Posterior vena cava (tissue), 2 donors: ENCODE measurements around the gene GCNA. TPM values are rescaled to one million over a fixed set of nuclear protein-coding genes. Genes with fewer than 3 reads are reported as not detected.
A peak's percentile ranks its signal among the peaks of the same experiment; 100 is the strongest.

ENCODE experiments used
- DNase-seq: peaks from one replicate; pipeline ENCODE4 v3.0.0-alpha.2; 2020; ENCODE audit warnings: low spot score
- intact Hi-C, 2 donors: fragments of 100-400 bp; cut with DNase I; formaldehyde crosslinking; loops; one replicate each; pipeline versions ENCODE4 v1.14.1 to v1.14.2; 2022 to 2023
- long read RNA-seq, 2 donors: library from polyadenylated mRNA; unstranded; transcript quantifications; one replicate each; pipeline ENCODE4 v2.0.0, GENCODE V29; 2020 to 2021
- total RNA-seq, 2 donors: library from RNA; stranded (reverse); fragmentation: NEBNext Ultra II Directional; extraction: Animal tissue kit (Norgen Biotek cat#: 25700); gene quantifications; one replicate each; pipeline ENCODE4 v1.2.1, GENCODE V29; 2021
- donor health status: DM: yes; HTN: yes; CAD: no.
- donor health status: DM: yes; HTN: yes; CAD: no.

The GCNA gene
- 1 to 10 TPM; 1.3 to 1.8 TPM for total RNA-seq
- long read RNA-seq, donor 1, partial matches to known transcripts: 1 of 2 reads
- long read RNA-seq, donor 1, other reads (novel, unspliced or antisense): 1 of 2 reads
- long read RNA-seq, donor 2: 0 reads

- DNase-seq: no peak
- intact Hi-C loops: no loop called here
These were observed at the start of gene GCNA for GRCh38 chrX:71578253-71579135. TSS of gene GCNA (plus strand) at chrX:71578437. CDS start at chrX:71580822, 2,385 bp downstream.

- no peak for DNase-seq
- intact Hi-C loops: no loop called here
These were observed 46.0 kb upstream of the GCNA start for GRCh38 chrX:71532078-71532752.

GRCh38 chrX:71532753-71533425 is 45.3 kb upstream of the GCNA start, which contains the start of gene OGT:
TSS of gene OGT (plus strand) at chrX:71533104. CDS start at chrX:71533300, 196 bp downstream.
- DNase-seq: peak; percentile 98
- intact Hi-C loops: no loop called here

GRCh38 chrX:71533516-71533850 is 44.8 kb upstream of the GCNA start:
- intact Hi-C loops: no loop called here
- no peak for DNase-seq

DNA sequence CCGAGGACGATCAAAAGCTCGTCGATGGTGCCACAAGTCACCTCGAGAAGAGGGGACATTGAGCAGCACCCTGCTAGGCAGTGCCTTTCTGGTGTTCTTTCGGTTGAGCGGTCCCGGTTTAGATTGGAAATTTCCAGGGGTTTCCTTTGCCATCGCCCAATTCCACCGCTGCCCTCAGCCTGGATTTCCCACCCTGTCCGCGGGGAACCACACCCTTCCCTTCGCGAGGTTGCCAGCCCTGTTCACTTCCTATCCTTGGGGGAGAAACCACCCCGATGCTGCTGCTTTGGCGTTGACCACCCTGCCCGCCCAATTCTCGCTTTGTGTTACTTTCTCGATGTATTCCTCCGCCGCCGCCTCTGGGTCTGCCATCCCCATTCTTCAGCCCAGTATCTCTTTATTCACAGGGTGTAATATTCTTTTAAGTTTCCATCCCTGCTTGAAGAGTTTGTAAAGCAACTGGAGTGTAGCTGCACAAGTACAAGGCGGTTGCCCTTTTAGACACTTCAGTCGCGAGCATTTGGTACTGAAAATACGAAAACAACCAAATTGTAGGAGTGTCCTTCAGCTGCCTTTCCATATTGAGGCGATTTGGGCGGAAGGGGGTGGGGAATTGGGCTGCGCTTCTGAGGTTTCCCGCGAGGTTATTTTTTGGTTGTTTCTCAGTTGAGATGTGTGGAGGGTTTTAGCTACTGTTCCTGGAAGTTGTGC is 44.2 kb upstream of the GCNA start:
- intact Hi-C loops: no loop called here
- peak; percentile 85 for DNase-seq

DNA sequence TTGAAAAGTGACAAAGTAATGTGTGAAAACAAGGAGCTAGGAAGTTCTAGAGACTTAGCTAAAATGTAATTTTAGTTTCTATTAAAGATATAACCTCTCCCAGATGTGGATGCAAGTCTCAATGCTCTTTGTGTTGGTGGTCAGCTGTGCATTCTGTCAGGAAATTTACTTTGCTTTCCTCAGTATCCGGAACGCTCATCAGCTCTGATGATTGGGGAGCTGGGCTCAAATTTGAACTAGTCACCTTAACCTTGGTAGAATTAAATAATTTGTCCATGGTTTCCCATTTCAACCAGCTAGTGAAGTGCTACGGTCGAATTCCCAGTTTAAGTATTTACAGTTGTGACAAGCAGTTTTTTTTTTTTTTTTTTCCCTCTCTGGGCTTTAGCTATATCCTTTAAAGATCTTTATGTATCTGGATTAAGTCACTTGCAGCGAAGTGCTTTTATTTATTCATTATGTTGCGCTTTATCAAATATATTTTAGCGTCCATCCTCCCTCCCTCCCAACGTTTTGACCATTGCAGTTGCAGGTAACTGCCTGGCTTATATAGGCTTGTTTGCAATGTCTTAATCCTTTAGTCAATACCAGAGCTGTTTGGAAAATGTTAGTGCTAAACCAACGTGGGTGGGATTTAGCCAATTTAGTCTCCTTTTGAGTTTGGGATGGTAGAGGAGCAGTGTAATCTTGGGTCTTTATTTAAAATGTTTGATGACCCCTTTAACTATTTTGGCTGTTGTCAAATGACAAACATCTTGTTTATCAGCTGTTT is 43.3 kb upstream of the GCNA start:
- intact Hi-C loops: no loop called here

DNA sequence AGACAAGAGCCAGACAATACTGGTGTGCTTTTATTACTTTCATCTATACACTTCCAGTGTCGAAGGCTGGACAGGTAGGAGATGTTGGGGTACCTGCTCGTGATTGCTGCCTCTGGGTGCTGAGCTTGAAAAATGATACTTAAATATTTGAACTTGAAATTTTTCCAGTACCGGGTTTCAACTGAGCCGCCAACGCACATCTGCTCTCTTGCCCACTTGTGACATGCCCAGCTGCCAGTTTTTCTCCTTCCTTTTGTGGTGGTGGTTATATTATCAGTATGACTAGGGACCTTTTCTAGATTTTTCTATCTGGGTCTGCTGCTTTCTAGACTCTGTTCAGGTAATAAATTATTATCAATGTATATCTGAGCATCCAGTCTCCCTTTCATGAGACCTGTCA is 42.0 kb upstream of the GCNA start:
- intact Hi-C loops: no loop called here
- no peak for DNase-seq

More for the DNA sequence above, 43.3 kb upstream of the GCNA start:
- DNase-seq: no peak

- intact Hi-C loops: no loop called here
- no peak for DNase-seq
These were observed 40.5 kb upstream of the GCNA start for GRCh38 chrX:71537743-71538142.

DNA sequence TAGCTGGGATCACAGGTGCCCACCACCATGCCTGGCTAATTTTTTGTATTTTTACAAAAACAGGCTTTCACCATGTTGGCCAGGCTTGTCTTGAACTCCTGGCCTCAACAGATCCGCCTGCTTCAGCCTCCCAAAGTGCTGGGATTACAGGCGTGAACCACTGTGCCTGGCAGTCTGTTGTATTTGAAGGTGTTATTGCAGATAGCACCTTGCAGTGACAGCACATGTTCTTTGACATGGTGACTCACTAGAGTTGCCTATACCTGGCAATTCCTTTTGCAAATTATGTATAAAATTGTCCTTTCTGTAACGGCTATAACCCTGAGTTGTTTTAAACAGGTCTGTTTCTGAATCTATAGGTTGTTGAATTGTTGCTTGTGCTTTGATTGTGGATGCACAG is 37.4 kb upstream of the GCNA start:
- intact Hi-C loops: no loop called here
- no peak for DNase-seq

DNA sequence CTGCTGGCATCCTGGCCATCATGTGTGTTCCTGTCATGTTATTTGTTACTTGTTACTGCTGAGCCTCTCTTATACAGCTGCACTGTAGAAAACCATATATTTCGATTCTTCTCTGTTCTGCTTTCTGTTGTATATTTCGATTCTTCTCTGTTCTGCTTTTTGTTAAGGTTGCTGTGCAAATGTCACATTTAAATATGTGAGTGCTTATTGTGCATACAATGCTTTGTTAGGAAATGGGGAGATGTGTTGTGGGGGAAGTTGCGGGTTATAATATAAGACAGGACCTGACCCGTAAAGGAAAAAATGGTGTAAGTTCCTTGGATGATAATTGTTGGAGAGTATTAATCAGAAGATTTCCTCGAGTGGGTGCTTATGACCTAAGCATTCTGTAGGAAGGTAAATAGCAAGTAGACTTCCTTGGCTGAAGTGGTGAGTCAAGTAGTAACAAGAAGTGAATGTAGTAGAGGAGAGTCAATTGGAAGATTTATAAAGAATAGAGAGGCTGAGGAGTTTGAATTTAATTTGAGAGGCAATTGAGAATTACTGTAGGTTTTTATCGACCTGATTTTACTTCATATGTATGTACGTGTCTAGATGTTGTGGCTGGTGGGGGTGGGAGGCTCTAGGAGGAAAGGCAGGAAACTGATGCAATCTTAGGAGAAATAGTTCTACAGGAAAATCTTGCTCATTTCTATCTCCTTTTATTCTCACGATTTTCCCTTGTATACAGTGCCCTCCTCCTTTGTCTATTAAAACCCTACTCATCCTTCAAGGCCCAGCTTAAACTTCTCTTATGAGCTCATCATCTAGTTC is 36.8 kb upstream of the GCNA start:
- intact Hi-C loops: no loop called here
- DNase-seq: no peak

- intact Hi-C loops: no loop called here
- no peak for DNase-seq
These were observed 35.8 kb upstream of the GCNA start for GRCh38 chrX:71542411-71542810.

DNA sequence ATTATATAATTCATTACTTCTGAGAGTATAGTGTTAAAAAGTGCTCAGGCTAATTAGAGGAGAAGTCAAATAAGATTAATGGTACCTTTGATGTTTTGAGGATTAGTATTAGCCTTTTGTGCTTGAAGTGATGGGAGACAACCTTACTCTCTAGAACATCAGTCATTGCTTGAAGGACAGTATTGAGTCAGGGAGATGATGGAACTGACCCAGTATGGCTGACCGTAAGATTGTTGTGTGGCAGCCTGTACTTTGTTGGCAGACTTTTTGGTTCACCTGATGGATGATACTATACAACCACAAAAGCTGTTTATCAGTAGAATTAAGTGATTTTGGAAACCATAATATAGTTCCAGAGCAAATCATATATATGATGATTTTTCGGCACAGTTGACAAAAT is 35.4 kb upstream of the GCNA start:
- intact Hi-C loops: no loop called here
- no peak for DNase-seq

GRCh38 chrX:71543316-71543715 is 34.9 kb upstream of the GCNA start:
- no peak for DNase-seq
- intact Hi-C loops: no loop called here

GRCh38 chrX:71545364-71545763 is 32.9 kb upstream of the GCNA start:
- intact Hi-C loops: no loop called here
- DNase-seq: no peak

GRCh38 chrX:71546879-71547278 is 31.4 kb upstream of the GCNA start:
- no peak for DNase-seq
- intact Hi-C loops: no loop called here

DNA sequence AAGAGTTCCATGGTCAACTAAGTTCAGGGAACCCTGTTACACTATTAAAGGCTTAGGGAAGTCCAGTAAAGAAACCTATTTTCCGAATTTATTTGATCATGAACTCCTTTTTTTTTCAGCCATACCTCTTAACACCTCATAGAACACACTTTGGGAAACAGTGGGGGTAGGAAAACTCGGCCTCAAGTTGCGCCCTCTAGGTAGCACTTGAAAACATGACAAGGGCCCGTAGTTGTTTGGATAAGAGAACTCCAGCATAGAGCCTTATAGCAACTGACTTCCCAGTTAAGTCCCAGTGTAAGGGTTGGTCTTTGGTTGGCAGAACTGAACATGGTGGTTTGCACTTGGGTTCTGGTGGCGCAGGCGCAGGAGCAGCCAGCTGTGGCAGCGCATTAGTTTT is 30.9 kb upstream of the GCNA start:
- DNase-seq: no peak
- intact Hi-C loops: no loop called here

GRCh38 chrX:71549986-71550385 is 28.3 kb upstream of the GCNA start:
- intact Hi-C loops: no loop called here
- DNase-seq: no peak

- DNase-seq: no peak
- intact Hi-C loops: no loop called here
These were observed 27.7 kb upstream of the GCNA start for GRCh38 chrX:71550578-71550977.
